Measurements from ENCODE around the gene USP15.

DNA sequence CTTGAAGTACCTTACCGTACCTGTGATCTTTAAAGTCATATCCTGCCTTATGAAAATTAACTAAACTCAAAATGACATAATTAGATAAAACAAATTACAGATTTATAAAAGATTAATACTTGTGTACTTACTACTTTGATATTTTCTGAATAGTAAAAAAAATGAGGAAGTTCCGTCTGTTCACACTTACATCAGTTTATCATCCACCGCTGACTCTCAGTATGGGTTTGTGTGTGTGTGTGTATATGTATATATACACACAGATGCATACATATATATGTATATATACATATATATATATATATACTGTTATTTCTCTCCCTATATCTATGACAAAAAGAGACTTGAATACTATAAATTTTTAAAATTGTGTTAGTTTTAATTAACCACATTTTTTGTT lies 141.4 kb downstream of the USP15 start:
- TF ChIP-seq, protein P1, sequence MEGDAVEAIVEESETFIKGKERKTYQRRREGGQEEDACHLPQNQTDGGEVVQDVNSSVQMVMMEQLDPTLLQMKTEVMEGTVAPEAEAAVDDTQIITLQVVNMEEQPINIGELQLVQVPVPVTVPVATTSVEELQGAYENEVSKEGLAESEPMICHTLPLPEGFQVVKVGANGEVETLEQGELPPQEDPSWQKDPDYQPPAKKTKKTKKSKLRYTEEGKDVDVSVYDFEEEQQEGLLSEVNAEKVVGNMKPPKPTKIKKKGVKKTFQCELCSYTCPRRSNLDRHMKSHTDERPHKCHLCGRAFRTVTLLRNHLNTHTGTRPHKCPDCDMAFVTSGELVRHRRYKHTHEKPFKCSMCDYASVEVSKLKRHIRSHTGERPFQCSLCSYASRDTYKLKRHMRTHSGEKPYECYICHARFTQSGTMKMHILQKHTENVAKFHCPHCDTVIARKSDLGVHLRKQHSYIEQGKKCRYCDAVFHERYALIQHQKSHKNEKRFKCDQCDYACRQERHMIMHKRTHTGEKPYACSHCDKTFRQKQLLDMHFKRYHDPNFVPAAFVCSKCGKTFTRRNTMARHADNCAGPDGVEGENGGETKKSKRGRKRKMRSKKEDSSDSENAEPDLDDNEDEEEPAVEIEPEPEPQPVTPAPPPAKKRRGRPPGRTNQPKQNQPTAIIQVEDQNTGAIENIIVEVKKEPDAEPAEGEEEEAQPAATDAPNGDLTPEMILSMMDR (IDR thresholded peaks at IDR 0.05; ENCODE audit: low read depth, low read length) = no peak
- no peak for TF ChIP-seq POLR2A (IDR thresholded peaks at IDR 0.05; ENCODE audit: extremely low read depth, insufficient read length)
